ENCODE measurements around the gene FAT1. TPM values are rescaled to one million over a fixed set of nuclear protein-coding genes. Genes with fewer than 3 reads are reported as not detected.

The FAT1 gene
- total and polyA plus RNA-seq, 9 of the 15 experiments (the other 6 are each of a cell fraction or from before 2014, with no cell fraction given) = 6.0 to 38.4 (median 21.4) TPM

DNA sequence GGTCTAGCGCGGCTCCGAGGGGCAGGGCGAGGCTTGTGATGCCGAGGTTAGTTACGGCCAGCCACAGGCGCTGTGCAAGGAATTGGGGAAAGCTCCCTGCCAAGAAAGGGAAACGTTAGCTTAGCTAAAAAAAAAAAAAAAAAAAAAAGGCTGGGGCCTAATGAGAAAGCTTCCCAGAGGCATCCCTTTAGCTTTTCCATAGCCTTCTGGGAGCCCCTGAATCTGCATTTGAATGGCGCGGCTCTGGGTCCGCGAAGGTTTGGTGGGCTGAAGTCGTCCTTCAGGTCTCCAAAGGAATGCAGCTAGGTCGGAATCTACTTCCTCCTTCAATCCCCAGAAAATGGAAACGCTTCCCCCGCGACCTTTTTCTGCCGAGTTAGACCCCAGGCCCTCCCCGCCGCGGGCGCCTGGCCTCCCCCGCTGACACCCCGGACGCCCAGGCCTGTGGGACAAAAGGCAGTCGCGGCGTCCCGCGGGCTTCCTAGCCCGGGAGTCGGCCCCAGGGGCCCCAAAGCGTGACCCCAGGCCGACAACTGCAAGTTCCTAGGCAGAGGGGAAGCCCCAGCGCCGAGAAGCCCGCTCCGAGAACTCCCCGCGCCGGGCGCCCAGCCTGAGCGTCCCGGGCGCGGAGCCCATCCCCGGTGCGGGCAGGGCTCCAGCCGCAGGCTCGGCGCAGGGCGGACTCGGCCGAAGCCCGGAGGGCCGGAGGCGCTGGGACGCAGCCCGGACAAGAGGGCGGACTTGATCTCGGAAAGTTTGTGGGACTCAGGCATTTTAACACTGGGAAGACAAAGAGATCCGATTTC lies 605 bp upstream of the FAT1 start:
- H3K4me3 ChIP-seq = peak overlapping the region; percentile 76
- H3K9ac ChIP-seq (ENCODE audit: insufficient read depth in 1 of 2, low read depth in 2 of 2, low read length in 2 of 2) = peak overlapping the region; percentile 59 to 95
- ChIA-PET POLR2A (interaction anchor here (0.7 kb wide), 1 partner anchor 293 kb away, joined by 3 read pairs; no protein-coding TSS in a partner anchor), CTCF (ENCODE audit: low intra/inter-chr PET ratio) (interaction anchor here (0.6 to 0.7 kb wide), 2 partner anchors 434 to 1003 kb away, joined by 5 read pairs; no protein-coding TSS in a partner anchor)
- in situ Hi-C loops (cut with MboI) (loop anchor here (10.0 kb wide), 1 partner anchor 831 kb away; no protein-coding TSS in a partner anchor), intact Hi-C loops (cut with micrococcal nuclease) (loop anchor here (2.0 to 10.0 kb wide), 4 partner anchors 55 to 881 kb away; no protein-coding TSS in a partner anchor)
- DNase-seq (ENCODE audit: extremely low read depth in 1 of 4, low spot score in 3 of 4) = peak; percentile 35 to 53 (median 38)
- no peaks in the 10 kb centered on the region for H3K36me3 ChIP-seq (ENCODE audit: control insufficient read depth, insufficient read depth, low read length)
- ATAC-seq = peak; percentile 55
- H3K79me2 ChIP-seq (ENCODE audit: control insufficient read depth, insufficient read depth, low read length) = peaks cover 19% of the 10 kb centered on the region; the same call in 2 of the 3 replicates
- peak overlapping the region; percentile 79 for H3K4me2 ChIP-seq (ENCODE audit: insufficient read depth, low read length)
- H2AFZ ChIP-seq (ENCODE audit: low read depth, low read length) = peak overlapping the region; percentile 81
- FAIRE-seq = no peak
- TSS peak; percentile 87 for BruUV-seq (replicated peaks)
- no peaks in the 10 kb centered on the region for H4K20me1 ChIP-seq (replicated peaks; ENCODE audit: control insufficient read depth, insufficient read depth, low read length)
- H3K9me3 ChIP-seq (replicated peaks; ENCODE audit: control insufficient read depth, insufficient read depth, low read depth, low read length) = peaks cover 8% of the 10 kb centered on the region
- no peaks in the 10 kb centered on the region for H3K9me1 ChIP-seq (ENCODE audit: control insufficient read depth, insufficient read depth, low read length)
- 2% methylated on average over 20 of the region's 62 CpGs for WGBS (ENCODE audit: insufficient coverage, low coverage, missing lambda C conversion rate)
- peak overlapping the region; percentile 43; the same call in 1 of the 3 replicates for H3K27ac ChIP-seq (ENCODE audit: extremely low read depth, low read depth, low read length)
- peaks cover 11 to 34% of the 10 kb centered on the region in 2 experiments; a peak in 4 of 5 replicates for H3K27me3 ChIP-seq (ENCODE audit: control insufficient read depth in 2 of 2, insufficient read depth in 2 of 2, low read length in 2 of 2)
- H3K4me1 ChIP-seq (replicated peaks in 1 of 2; ENCODE audit: control insufficient read depth in 2 of 2, insufficient read depth in 2 of 2, low read length in 2 of 2) = peaks cover 15 to 39% of the 10 kb centered on the region in 2 experiments; a peak in 4 of 5 replicates
- TF ChIP-seq, protein P1, sequence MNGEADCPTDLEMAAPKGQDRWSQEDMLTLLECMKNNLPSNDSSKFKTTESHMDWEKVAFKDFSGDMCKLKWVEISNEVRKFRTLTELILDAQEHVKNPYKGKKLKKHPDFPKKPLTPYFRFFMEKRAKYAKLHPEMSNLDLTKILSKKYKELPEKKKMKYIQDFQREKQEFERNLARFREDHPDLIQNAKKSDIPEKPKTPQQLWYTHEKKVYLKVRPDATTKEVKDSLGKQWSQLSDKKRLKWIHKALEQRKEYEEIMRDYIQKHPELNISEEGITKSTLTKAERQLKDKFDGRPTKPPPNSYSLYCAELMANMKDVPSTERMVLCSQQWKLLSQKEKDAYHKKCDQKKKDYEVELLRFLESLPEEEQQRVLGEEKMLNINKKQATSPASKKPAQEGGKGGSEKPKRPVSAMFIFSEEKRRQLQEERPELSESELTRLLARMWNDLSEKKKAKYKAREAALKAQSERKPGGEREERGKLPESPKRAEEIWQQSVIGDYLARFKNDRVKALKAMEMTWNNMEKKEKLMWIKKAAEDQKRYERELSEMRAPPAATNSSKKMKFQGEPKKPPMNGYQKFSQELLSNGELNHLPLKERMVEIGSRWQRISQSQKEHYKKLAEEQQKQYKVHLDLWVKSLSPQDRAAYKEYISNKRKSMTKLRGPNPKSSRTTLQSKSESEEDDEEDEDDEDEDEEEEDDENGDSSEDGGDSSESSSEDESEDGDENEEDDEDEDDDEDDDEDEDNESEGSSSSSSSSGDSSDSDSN (IDR thresholded peaks at IDR 0.05; ENCODE audit: borderline replicate concordance in 1 of 2, low read depth in 2 of 2, low read length in 2 of 2) = peak; percentile 88 to 96
- no peak for TF ChIP-seq ETS2 (tag; IDR thresholded peaks at IDR 0.05; ENCODE audit: borderline replicate concordance, poor library complexity, severe bottlenecking)
- TF ChIP-seq, protein P2, sequence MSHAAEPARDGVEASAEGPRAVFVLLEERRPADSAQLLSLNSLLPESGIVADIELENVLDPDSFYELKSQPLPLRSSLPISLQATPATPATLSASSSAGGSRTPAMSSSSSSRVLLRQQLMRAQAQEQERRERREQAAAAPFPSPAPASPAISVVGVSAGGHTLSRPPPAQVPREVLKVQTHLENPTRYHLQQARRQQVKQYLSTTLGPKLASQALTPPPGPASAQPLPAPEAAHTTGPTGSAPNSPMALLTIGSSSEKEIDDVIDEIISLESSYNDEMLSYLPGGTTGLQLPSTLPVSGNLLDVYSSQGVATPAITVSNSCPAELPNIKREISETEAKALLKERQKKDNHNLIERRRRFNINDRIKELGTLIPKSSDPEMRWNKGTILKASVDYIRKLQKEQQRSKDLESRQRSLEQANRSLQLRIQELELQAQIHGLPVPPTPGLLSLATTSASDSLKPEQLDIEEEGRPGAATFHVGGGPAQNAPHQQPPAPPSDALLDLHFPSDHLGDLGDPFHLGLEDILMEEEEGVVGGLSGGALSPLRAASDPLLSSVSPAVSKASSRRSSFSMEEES (CRISPR knock-in tag; IDR thresholded peaks at IDR 0.05) = no peak
- TF ChIP-seq ZNF324 (CRISPR knock-in tag; IDR thresholded peaks at IDR 0.05) = no peak
- no peak for TF ChIP-seq PCBP2 (IDR thresholded peaks at IDR 0.05; ENCODE audit: low read depth, low read length, poor library complexity, severe bottlenecking)
- TF ChIP-seq, protein P3, sequence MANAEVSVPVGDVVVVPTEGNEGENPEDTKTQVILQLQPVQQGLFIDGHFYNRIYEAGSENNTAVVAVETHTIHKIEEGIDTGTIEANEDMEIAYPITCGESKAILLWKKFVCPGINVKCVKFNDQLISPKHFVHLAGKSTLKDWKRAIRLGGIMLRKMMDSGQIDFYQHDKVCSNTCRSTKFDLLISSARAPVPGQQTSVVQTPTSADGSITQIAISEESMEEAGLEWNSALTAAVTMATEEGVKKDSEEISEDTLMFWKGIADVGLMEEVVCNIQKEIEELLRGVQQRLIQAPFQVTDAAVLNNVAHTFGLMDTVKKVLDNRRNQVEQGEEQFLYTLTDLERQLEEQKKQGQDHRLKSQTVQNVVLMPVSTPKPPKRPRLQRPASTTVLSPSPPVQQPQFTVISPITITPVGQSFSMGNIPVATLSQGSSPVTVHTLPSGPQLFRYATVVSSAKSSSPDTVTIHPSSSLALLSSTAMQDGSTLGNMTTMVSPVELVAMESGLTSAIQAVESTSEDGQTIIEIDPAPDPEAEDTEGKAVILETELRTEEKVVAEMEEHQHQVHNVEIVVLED (CRISPR knock-in tag; IDR thresholded peaks at IDR 0.05) = no peak
- TF ChIP-seq POLR3G (IDR thresholded peaks at IDR 0.05; ENCODE audit: extremely low read depth, insufficient read length, insufficient replicate concordance) = no peak
- no peak for TF ChIP-seq FOXJ3 (CRISPR knock-in tag; IDR thresholded peaks at IDR 0.05)
- TF ChIP-seq SMAD2 (IDR thresholded peaks at IDR 0.05; ENCODE audit: low read depth, low read length) = no peak
- no peak for TF ChIP-seq KDM5B (IDR thresholded peaks at IDR 0.05; ENCODE audit: insufficient replicate concordance, low read depth, low read length)
- peak; percentile 91 for TF ChIP-seq RBM22 (IDR thresholded peaks at IDR 0.05; ENCODE audit: low read depth, low read length, poor library complexity, severe bottlenecking)
- no peak for TF ChIP-seq JUND (IDR thresholded peaks at IDR 0.05; ENCODE audit: borderline replicate concordance, low read depth, low read length)
- TF ChIP-seq JUND (tag; IDR thresholded peaks at IDR 0.05; ENCODE audit: borderline replicate concordance, low read depth, low read length) = no peak
- no peak for TF ChIP-seq TAF1 (IDR thresholded peaks at IDR 0.05; ENCODE audit: control insufficient read depth, extremely low read depth, insufficient read depth, low read length, severe bottlenecking)
